HEK293T (cell line): ENCODE measurements around the gene PNPO.

Source experiments
- ARNT ChIP-seq: fragments of 450-650 bp; IDR thresholded peaks from 2 replicates; pipeline ENCODE4 v1.6.1; 2017; ENCODE audit warnings: mild to moderate bottlenecking
- BHLHE40 ChIP-seq: fragments of 450-650 bp; IDR thresholded peaks from 2 replicates; pipeline ENCODE4 v1.6.1; 2016; ENCODE audit warnings: mild to moderate bottlenecking, moderate library complexity, borderline replicate concordance
- ELF4 ChIP-seq: fragments of 450-650 bp; IDR thresholded peaks from 2 replicates; pipeline ENCODE4 v1.6.1; 2017; ENCODE audit warnings: antibody characterized with exemption
- FOXA1 ChIP-seq: fragments of 450-650 bp; IDR thresholded peaks from 2 replicates; pipeline ENCODE4 v1.6.1; 2016; ENCODE audit warnings: mild to moderate bottlenecking
- FOXK2 ChIP-seq: fragments of 450-650 bp; IDR thresholded peaks from 2 replicates; pipeline ENCODE4 v1.6.1; 2016; ENCODE audit warnings: mild to moderate bottlenecking
- FOXM1 ChIP-seq: fragments of 450-650 bp; IDR thresholded peaks from 2 replicates; pipeline ENCODE4 v1.6.1; 2017; ENCODE audit warnings: mild to moderate bottlenecking, borderline replicate concordance
- HDGF ChIP-seq: fragments of 450-650 bp; IDR thresholded peaks from 2 replicates; pipeline ENCODE4 v1.6.1; 2017; ENCODE audit warnings: antibody characterized with exemption, borderline replicate concordance
- L3MBTL2 ChIP-seq: fragments of 450-650 bp; conservative IDR thresholded peaks from 2 replicates; pipeline ENCODE4 v1.6.1; 2016; ENCODE audit warnings: mild to moderate bottlenecking
- NFRKB ChIP-seq: fragments of 450-650 bp; IDR thresholded peaks from 2 replicates; pipeline ENCODE4 v1.6.1; 2016; ENCODE audit warnings: mild to moderate bottlenecking, moderate library complexity
- PKNOX1 ChIP-seq: fragments of 450-650 bp; IDR thresholded peaks from 2 replicates; pipeline ENCODE4 v1.6.1; 2016
- SP1 ChIP-seq: fragments of 450-650 bp; IDR thresholded peaks from 2 replicates; pipeline ENCODE4 v1.6.1; 2017
- TARDBP ChIP-seq: fragments of 450-650 bp; IDR thresholded peaks from 2 replicates; pipeline ENCODE4 v1.6.1; 2016
- ZNF384 ChIP-seq: fragments of 450-650 bp; IDR thresholded peaks from 2 replicates; pipeline ENCODE4 v1.6.1; 2016

DNA sequence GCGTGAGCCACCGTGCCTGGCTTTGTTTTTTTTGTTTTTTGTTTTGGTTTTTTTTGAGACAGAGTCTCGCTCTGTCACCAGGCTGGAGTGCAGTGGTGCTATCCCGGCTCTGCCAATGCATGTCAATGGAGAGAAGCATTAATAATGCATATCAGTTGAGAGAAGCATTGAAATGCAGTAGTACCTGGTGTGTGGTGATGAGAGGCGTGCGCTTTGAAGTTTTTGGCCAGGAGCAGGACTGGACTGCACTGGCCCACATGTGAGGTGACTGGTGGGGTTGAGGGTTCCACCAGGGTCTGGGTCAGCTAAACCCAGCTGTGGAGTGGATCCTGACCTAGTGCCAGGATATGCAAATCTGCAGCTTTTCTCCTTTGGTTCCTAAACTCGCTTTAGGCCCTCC is 39.9 kb upstream of the PNPO start:
- TF ChIP-seq BHLHE40, result no peak
- no peak for TF ChIP-seq HDGF
- TF ChIP-seq SP1, result no peak
- no peak for TF ChIP-seq NFRKB
- TF ChIP-seq ZNF384, result no peak
- no peak for TF ChIP-seq ELF4
- TF ChIP-seq PKNOX1, result no peak
- TF ChIP-seq FOXA1, result no peak
- no peak for TF ChIP-seq ARNT
- no peak for TF ChIP-seq L3MBTL2
- no peak for TF ChIP-seq TARDBP
- TF ChIP-seq FOXK2, result no peak
- no peak for TF ChIP-seq FOXM1
